ENCODE results near the gene NTHL1.

Gene NTHL1

DNA sequence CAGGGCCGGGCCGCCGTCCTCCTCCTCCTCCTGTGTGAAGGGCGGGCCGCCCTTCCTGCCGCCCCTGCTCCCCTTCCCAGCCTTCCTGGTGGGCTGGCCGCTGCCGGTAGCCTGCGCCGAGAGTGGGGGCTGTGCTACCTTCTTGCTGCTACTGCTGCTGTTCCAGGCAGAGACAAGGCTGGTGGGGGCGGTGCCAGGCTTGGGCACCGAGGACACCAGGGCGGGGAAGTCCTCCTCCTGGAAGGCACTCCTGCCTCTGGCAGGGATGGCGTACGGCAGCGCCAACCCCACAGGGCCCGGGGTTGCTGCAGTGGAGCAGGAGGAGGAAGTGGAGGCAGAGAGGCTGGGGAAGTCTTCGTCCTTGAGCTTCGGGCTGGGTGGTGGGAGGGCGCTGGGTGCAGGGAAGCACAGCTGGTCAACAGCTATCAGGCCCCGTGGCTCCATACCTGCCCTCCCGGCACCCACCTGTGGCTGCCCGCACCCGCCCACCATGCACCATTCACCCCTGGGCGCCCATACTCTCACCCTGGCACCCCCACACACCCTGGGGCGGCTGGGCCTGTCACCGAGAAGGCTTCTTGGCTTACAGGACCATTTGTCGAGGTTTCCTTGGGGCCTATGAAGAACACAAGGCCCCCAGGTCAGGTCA is 47.6 kb downstream of the NTHL1 start:
- in situ Hi-C loops (cut with MboI; ENCODE audit: low sequenced_read_pairs) = loop anchor here (25.0 kb wide), 1 partner anchor 487 kb away; the partner anchor contains the start of gene TBC1D24

DNA sequence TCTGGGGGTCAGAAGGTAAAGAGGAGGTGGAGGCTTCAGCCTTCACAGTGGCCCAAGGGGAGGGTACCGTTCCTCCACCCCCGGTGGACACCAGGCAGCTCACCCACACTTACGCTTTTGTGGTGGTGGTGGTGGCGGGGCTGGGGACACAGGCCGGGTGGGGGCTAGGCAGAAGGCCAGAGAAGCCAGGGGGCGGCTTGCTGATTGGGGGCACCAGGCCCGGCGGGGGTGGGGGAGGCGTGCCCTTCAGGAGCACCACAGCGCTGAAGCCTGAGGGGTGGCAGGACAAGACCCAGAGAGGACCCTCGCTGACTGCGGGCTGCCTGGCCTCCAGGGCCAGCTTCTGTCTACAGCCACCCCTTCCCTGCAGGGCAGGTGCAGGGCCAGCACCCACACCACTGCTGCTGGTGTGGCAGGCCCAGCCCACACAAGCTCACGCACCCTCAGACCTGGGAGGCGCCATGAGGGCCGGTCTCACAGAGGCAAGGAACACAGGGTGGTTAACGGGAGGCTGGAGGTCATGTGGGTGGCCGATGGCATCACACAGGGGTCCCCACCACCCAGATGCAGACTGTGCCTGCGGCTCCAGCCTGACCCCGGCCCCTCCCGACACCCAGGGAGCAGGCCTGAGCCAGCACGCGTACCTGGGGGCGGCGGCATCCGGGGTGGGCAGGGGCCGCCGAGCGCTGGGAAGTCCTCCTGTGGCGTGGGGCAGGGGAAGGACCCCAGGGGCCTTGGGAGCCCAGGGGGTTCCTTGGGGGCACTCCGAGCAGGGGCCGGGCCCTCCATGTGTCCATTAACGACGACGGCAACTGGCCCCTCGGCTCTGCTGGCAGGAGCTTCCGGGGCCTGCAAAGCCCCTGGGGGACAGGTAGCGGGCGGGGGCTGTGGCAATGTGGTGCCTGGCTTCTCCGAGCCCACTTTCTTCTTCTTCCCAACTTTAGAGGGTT is 48.5 kb downstream of the NTHL1 start:
- in situ Hi-C loops (cut with MboI; ENCODE audit: low sequenced_read_pairs) = no loop called here

DNA sequence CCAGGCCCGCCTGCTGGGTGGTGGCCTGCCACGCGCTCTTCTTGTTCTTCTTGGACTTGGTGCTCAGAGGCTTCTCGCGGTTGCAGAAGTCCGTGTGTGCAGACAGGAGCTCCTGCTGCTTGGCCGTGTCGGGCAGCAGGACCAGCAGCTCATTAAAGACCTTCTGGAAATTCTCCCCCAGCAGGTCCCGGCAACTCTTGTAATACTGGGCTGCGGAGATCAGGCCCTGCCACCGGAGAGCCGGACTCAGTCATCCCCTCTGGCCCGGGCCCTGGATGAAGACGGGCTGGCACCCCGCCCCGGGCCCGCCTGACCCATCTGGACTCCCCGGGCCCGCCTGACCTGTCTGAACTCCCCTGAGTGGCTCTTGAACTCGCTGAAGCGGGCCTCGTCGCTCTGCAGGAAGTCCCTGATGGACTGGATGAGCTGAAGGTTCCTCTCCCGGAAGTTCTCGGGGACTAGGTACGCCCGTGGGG is 49.2 kb downstream of the NTHL1 start:
- in situ Hi-C loops (cut with MboI; ENCODE audit: low sequenced_read_pairs) = no loop called here

DNA sequence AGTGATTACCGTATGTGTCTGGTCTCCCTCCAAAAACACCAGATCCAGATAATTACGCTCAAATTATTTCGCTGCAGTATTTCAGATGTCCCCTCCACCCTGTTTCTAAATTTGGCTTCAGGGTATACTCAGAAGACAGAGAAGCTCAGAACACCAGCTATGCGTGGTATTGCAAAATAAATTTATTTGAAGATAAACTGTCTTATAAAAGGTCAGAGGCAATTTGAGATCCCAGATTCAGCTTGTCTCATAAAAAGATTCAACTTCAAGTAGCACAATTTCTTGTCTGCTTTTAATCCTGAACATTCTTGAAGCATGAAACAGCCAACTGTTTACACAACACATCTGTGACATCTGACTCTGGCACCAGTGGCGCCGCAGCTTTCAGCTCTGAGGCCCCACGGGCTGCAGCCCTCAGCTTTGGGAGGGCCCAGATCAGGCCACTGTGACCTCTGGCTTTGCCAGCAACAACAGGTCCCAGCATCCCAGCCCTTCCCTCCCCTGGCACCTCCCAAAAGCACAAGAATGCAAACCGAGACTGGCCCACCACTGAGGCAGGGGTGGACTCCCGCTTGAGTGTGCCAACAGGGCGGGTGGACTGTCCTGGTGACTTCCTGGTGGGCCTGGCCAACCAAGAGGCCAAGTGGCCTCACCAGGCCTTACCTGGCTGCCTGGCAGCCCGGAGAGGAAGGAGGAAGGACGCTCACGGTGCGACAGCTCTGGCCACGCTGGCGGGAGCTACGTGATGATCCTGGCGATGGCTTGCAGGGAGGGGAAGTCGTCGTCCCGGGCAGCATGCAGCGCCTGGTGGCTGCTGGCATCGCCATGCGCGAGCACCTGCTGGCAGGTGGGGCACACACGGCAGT is 49.9 kb downstream of the NTHL1 start:
- in situ Hi-C loops (cut with MboI; ENCODE audit: low sequenced_read_pairs) = no loop called here

DNA sequence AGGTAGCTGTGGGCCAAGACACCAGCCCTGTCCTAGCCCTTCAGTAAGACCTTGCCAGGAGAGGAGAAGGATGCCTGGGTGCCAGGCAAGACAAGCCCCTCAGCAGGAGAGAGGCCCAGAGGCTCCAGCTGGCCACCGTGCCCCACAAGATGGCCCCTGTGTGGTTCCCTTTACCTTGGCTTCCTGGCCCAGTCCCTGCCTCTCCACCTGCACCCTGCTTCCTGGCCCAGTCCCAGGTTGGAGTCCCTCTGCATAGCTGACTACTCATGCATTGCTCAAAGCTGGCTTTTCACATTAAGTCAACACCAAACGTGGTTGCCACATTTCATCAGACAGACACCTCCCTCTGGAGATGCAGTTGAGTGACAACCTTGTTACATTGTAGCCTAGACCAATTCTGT is 53.9 kb downstream of the NTHL1 start:
- in situ Hi-C loops (cut with MboI; ENCODE audit: low sequenced_read_pairs) = no loop called here

DNA sequence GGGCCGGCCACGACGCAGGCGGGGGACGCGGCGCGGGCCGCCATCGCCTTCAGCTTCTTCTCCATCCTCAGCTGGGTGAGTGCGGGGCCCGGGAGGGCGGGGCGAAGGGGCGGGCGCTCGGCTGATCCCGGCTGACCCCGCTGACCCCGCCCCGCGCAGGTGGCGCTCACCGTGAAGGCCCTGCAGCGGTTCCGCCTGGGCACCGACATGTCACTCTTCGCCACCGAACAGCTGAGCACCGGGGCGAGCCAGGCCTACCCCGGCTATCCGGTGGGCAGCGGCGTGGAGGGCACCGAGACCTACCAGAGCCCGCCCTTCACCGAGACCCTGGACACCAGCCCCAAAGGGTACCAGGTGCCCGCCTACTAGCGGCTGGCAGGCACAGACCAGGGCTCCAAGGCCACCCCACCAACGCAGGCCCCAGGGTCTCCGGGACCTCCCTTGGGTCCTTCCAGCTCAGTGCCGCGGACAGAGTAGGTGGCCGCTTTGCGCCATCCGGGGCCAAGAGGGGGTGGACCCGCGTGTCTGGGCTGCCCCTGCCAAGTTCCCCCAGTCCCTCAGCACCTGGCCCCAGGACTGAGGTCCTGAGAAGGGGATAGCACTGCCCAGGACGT is 54.8 kb downstream of the NTHL1 start:
- in situ Hi-C loops (cut with MboI; ENCODE audit: low sequenced_read_pairs) = no loop called here

DNA sequence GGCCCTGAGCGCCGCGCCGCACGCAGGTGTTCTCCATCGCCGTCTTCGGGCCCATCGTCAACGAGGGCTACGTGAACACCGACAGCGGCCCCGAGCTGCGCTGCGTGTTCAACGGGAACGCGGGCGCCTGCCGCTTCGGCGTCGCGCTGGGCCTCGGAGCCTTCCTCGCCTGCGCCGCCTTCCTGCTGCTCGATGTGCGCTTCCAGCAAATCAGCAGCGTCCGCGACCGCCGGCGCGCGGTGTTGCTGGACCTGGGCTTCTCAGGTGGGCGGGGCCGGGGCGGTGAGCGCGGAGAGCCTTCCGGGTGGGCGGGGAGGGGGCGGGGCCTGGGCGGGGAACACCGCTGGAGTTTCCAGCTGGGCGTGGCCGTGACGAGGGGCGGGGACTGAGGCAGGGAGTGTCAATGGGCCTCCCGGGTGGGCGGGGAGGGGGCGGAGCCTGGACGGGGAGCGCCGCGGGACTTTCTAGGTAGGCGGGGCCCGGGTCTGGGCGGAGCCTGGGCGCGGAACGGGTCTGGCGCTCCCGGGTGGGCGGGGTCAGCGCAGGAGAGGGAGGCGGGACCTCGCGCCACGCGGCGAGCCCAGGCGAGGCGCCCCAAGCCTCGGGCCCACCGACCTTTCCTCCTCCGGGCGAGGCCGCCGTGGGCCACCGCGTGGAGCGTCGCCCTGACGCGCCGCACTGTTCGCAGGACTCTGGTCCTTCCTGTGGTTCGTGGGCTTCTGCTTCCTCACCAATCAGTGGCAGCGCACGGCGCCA is 55.5 kb downstream of the NTHL1 start:
- in situ Hi-C loops (cut with MboI; ENCODE audit: low sequenced_read_pairs) = no loop called here

DNA sequence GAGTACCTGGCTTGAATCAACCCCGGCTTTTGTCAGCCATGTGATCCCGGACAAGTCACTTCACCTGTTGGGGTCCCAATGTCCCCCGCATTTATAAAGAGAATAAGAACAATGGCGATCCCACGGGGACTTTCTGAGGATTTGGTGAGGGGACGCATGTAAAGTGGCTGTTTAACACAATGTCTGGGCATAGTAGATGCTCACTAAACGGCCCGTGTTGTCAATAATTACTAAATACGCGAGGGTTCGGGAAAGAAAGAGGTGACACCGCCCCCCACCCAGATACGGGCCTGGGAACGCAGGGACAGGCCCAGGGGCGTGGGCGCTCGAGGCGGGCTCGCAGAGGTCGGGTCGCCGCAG is 56.1 kb downstream of the NTHL1 start:
- in situ Hi-C loops (cut with MboI; ENCODE audit: low sequenced_read_pairs) = no loop called here

DNA sequence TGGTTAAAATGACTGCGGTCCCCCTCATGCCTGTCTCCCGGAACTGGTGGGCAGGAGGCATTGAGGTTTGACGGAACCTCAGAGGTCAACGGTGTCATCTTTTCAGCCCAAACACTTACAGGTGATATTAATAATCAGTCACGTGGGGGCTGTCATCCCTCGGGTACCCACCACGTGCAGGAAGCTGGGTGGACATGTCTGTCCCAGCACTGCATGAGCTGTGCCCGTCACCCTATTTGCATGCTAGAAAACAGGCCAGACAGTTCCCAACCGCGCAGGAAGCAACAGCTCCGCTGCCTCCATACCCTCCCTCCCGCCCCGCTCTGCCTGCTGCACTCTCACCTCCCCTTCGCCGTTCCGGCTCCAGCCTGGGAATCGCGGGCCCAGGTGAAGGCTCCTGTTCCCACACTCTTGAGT is 56.5 kb downstream of the NTHL1 start:
- in situ Hi-C loops (cut with MboI; ENCODE audit: low sequenced_read_pairs) = no loop called here

DNA sequence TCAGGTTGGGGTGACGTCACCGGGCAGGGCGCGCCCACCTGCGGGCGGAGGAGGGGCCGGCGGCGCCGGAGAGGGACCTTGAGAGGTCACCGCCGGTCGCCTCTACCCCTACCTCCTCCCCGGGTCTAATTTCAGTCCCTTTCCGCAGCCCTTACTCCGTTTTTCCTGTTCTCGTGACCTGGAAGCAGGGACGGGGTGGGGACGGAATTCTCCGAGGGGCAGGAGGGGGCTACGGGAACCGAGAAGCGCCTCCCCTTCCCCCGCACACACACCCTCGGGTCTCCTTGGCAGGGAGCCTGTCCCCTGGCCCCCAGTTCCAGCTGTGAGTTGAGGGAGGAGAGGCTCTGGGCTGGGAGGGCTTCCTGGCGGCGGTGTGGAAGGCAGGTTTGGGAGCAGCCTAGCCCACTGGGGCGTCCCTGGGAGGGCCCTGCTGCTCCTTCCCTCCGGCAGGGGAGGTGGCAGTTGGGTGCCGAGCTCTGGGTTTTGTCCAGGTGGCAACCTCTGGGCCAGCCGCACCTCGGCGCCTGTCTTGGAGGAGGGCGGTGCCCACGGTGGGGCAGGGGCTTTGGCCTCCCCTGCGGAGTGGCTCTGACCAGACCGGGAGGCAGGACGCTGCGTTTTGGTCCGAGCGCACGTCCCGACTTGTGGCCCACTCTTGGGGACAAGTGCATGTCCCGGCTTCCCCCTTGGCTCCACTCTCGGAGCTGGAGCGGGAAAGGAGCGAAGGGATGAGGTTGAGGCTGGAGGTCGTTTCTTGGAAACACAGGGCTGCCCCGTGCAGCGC is 57.1 kb downstream of the NTHL1 start:
- in situ Hi-C loops (cut with MboI; ENCODE audit: low sequenced_read_pairs) = no loop called here

DNA sequence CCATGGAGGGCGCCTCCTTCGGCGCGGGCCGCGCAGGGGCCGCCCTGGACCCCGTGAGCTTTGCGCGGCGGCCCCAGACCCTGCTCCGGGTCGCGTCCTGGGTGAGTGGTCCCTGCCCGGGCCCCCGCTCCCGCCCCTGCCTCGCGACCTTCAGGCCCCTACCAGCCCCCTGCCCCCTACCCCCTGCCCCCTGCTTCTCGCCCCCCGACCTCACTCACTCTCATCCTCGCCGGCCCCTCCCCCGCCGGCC is 57.6 kb downstream of the NTHL1 start:
- in situ Hi-C loops (cut with MboI; ENCODE audit: low sequenced_read_pairs) = no loop called here
